Right atrium auricular region (tissue), 2 donors: Measurements from ENCODE around the gene ZNF814. TPM values are rescaled to one million over a fixed set of nuclear protein-coding genes. Genes with fewer than 3 reads are reported as not detected.
"Not testable (repeated sequence)": the region's sequence is repeated elsewhere in the genome, so short reads cannot be mapped to it uniquely, and the experiment has no call there.

Experiments used
- DNase-seq: peaks from one replicate; pipeline ENCODE4 v3.0.0-alpha.2; 2019; ENCODE audit warnings: low spot score
- H3K27ac ChIP-seq, 2 donors: fragments of 200-600 bp; sonication (generic); 1 replicate in 1 of 2; 2 replicates in 1 of 2; pipeline ENCODE4 v1.5.1; 2016 to 2019
- H3K27me3 ChIP-seq, 2 donors: fragments of 200-600 bp; sonication (generic); one replicate each; pipeline versions ENCODE4 v1.5.1 to v1.6.0; 2017 to 2019
- H3K36me3 ChIP-seq: fragments of 200-600 bp; sonication (generic); one replicate; pipeline ENCODE4 v1.5.1; 2016
- H3K4me1 ChIP-seq, 2 donors: fragments of 200-600 bp; sonication (generic); one replicate each; pipeline versions ENCODE4 v1.5.1 to v1.6.0; 2017 to 2019
- H3K4me3 ChIP-seq, 2 donors: fragments of 200-600 bp; sonication (generic); 1 replicate in 1 of 2; 2 replicates in 1 of 2; pipeline ENCODE4 v1.5.1; 2017 to 2019; ENCODE audit warnings: mild to moderate bottlenecking in 1 of 2, moderate library complexity in 1 of 2
- H3K9me3 ChIP-seq, 2 donors: fragments of 200-600 bp; sonication (generic); one replicate each; pipeline ENCODE4 v1.5.1; 2019
- total RNA-seq, 2 donors: library from RNA; depleted of rRNA; stranded (reverse); fragments of >200 nt; gene quantifications; one replicate each; pipeline ENCODE4 v1.1.0, GENCODE V29; 2016
- TF ChIP-seq, protein P1 (sequence below), 2 donors: fragments of 200-600 bp; sonication (generic); IDR thresholded peaks; one replicate each; pipeline ENCODE4 v1.5.1; 2019; ENCODE audit warnings: antibody characterized with exemption in 2 of 2

The ZNF814 gene
- total RNA-seq, 2 donors from 2014 or later, result 8.7 to 9.2 TPM

GRCh38 chr19:57888107-57888559 is 704 bp downstream of the ZNF814 start:
- Histone ChIP-seq H3K27me3 (no peaks in the 10 kb centered on the region), H3K9me3 (no peaks in the 10 kb centered on the region), H3K27ac (peak overlapping the region; percentile 72 to 81)

GRCh38 chr19:57887195-57887941 is 1.5 kb downstream of the ZNF814 start:
- no peaks in the 10 kb centered on the region for H3K9me3 ChIP-seq
- DNase-seq, result no peak
- H3K27ac ChIP-seq, result no peak overlapping the region
- H3K4me1 ChIP-seq, result peaks cover 0 to 14% of the 10 kb centered on the region in 2 donors
- no peaks in the 10 kb centered on the region for H3K27me3 ChIP-seq
- TF ChIP-seq, protein P1, sequence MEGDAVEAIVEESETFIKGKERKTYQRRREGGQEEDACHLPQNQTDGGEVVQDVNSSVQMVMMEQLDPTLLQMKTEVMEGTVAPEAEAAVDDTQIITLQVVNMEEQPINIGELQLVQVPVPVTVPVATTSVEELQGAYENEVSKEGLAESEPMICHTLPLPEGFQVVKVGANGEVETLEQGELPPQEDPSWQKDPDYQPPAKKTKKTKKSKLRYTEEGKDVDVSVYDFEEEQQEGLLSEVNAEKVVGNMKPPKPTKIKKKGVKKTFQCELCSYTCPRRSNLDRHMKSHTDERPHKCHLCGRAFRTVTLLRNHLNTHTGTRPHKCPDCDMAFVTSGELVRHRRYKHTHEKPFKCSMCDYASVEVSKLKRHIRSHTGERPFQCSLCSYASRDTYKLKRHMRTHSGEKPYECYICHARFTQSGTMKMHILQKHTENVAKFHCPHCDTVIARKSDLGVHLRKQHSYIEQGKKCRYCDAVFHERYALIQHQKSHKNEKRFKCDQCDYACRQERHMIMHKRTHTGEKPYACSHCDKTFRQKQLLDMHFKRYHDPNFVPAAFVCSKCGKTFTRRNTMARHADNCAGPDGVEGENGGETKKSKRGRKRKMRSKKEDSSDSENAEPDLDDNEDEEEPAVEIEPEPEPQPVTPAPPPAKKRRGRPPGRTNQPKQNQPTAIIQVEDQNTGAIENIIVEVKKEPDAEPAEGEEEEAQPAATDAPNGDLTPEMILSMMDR (IDR thresholded peaks at IDR 0.05), result no peak
- peak overlapping the region; percentile 66 to 76 for H3K4me3 ChIP-seq
- H3K36me3 ChIP-seq, result peaks cover 6% of the 10 kb centered on the region

More at GRCh38 chr19:57888107-57888559, 704 bp downstream of the ZNF814 start:
- Histone ChIP-seq H3K4me1 (peaks cover 0 to 14% of the 10 kb centered on the region in 2 donors), H3K36me3 (peaks cover 6% of the 10 kb centered on the region), H3K4me3 (peak overlapping the region; percentile 66 to 76)
- TF ChIP-seq, protein P1 (IDR thresholded peaks at IDR 0.05), result no peak
- no peak for DNase-seq

DNA sequence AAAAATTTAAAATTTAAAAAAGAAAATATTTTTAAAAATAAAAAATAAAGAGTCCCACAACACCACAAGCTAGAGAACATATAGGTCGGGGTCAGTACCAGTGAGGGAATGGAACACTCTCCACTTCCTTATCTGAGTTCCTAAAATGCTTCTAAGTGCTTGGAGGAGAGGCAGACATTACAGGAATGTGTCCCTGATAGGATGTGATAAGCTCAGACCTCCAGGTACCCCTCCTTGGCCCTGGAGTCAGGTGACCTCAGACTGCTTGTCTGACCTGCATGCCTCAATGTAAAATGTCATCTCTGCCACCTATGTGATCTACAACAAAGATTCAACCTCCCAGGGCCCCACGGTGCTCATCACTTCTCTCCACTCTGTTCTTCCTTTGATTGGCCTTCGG is 2.8 kb downstream of the ZNF814 start:
- TF ChIP-seq, protein P1 (IDR thresholded peaks at IDR 0.05), result no peak

GRCh38 chr19:57873883-57874799 is 14.7 kb downstream of the ZNF814 start:
- not testable (repeated sequence) for H3K27me3 ChIP-seq, H3K4me3 ChIP-seq, DNase-seq, H3K4me1 ChIP-seq, H3K27ac ChIP-seq
- H3K36me3 ChIP-seq, result peaks cover 21% of the 10 kb centered on the region
- H3K9me3 ChIP-seq, result peaks cover 13 to 75% of the 10 kb centered on the region in 2 donors

More for the DNA sequence above, 2.8 kb downstream of the ZNF814 start:
- H3K27ac ChIP-seq, result peak overlapping the region in 1 of 2 donors; percentile 5
- peaks cover 6% of the 10 kb centered on the region for H3K36me3 ChIP-seq
- peaks cover 0 to 14% of the 10 kb centered on the region in 2 donors for H3K4me1 ChIP-seq
- H3K4me3 ChIP-seq, result no peak overlapping the region
- DNase-seq, result no peak
- H3K27me3 ChIP-seq, result no peaks in the 10 kb centered on the region
- H3K9me3 ChIP-seq, result no peaks in the 10 kb centered on the region

DNA sequence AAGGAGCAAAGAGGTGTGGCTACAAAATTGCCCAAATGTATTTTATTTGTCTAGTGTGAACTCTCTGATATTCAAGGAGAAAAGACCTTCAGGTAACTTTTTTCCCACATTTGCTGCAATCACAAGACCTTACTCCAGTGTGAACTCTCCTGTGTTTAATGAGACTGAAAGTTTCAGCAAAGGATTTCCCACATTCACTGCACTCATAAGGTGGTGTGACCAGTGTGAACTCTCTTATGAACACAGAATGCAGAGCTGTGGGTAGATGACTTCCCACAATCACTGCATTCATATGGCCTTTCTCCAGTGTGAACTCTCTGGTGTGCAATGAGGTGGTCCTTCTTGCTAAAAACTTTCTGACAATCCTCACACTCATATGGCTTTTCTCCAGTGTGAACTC is 16.4 kb downstream of the ZNF814 start:
- Histone ChIP-seq H3K4me3 (no peak overlapping the region), H3K27me3 (no peaks in the 10 kb centered on the region), H3K36me3 (peaks cover 30% of the 10 kb centered on the region), H3K27ac (no peak overlapping the region), H3K9me3 (peaks cover 18 to 79% of the 10 kb centered on the region in 2 donors), H3K4me1 (no peaks in the 10 kb centered on the region)
- TF ChIP-seq, protein P1 (IDR thresholded peaks at IDR 0.05), result no peak
- no peak for DNase-seq

GRCh38 chr19:57870225-57870624 is 18.6 kb downstream of the ZNF814 start:
- DNase-seq, result no peak
- H3K27ac ChIP-seq, result no peak overlapping the region
- H3K27me3 ChIP-seq, result no peaks in the 10 kb centered on the region
- TF ChIP-seq, protein P1 (IDR thresholded peaks at IDR 0.05), result no peak
- H3K4me1 ChIP-seq, result no peaks in the 10 kb centered on the region
- H3K9me3 ChIP-seq, result peaks cover 18 to 84% of the 10 kb centered on the region in 2 donors
- H3K36me3 ChIP-seq, result peaks cover 43% of the 10 kb centered on the region
- H3K4me3 ChIP-seq, result no peak overlapping the region

DNA sequence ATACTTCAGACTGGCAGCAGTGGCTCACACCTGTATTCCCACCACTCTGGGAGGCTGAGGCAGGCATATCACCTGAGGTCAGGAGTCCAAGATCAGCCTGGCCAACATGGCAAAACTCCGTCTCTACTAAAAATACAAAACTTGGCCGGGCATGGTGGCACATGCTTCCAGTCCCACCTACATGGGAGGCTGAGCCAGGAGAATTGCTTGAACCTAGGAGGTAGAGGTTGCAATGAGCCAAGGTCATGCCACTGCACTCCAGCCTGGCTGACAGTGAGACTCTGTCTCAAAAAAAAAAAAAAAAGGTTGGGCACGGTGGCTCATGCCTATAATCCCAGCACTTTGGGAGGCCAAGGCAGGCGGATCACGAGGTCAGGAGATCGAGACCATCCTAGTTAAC is 19.2 kb downstream of the ZNF814 start:
- H3K9me3 ChIP-seq, result peaks cover 18 to 82% of the 10 kb centered on the region in 2 donors
- DNase-seq, H3K4me3 ChIP-seq, H3K4me1 ChIP-seq, H3K27ac ChIP-seq, H3K27me3 ChIP-seq: not testable (repeated sequence)
- H3K36me3 ChIP-seq, result peaks cover 48% of the 10 kb centered on the region
